HG03442 (cell line): ENCODE measurements around the gene DNM3.
A peak's percentile ranks its signal among the peaks of the same experiment; 100 is the strongest.

Experiments used
- ATAC-seq: cut with Tn5 transposase; IDR thresholded peaks from one replicate; pipeline ENCODE4 v1.9.1; 2021; ENCODE audit warnings: mild to moderate bottlenecking, moderate library complexity; ENCODE audit not compliant: unreplicated experiment

The DNM3 gene

DNA sequence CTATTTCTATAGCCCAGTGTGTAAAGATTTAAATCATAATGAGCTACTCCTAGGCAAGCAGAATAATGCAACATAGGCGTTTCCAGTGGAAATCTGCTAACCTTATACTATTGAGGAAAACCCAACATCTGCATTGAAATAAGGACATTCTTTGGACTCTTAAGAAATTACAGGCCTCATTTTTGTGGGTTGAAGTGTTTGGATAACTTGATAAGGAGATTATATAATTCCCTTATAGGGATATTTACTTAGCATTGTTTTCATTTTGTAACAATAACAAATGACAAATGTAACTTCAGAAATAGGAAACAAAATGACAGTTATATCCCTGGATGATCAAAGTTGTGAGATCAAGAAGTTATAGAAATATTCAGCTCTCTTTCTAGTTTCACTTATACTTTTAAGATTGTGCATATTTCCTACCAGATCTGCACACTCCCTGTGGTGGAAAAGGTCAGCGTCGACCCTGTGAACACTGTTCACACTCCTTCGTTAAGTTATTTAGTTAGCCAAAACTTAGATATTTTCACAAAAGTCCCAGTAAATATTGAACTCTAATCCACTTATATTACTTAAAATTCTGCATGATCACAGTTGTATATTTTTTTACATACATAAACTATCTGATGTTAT lies 294.8 kb downstream of the DNM3 start:
- no peak for ATAC-seq

GRCh38 chr1:172136925-172137324 lies 295.6 kb downstream of the DNM3 start:
- ATAC-seq, result no peak

DNA sequence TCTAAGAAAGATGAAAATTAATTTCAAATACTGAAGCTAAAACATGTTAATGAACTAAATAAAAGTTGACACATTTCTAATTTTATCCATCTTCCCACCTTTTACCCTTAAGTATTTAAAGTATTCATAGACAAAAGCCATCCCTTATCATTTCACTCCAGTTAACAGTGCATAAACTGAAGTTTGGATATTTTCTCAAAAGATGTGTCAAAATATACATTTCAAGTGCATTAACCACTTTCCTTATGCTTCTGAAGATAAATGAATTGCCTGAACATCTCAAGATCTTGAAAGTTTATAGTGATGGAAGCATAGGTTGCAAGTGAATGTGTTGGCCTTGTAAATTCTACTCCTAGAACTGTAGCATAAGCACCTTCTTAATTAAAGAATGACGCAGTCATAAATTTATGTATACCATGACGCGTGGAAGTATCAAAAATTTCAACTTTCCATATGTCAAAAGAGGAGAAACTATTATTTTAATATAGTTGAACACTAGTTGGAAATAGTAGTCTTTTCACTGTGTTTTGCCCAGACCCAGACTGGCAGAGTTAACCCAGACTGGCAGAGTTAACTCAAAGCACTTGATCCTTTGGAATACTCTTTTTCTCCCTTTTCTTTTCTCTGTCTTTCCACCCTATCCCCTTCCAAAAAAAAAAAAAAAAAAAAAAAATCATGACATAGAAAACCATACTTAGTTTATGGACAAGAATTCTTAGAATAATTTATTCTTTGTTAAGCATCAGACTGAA lies 296.6 kb downstream of the DNM3 start:
- no peak for ATAC-seq

DNA sequence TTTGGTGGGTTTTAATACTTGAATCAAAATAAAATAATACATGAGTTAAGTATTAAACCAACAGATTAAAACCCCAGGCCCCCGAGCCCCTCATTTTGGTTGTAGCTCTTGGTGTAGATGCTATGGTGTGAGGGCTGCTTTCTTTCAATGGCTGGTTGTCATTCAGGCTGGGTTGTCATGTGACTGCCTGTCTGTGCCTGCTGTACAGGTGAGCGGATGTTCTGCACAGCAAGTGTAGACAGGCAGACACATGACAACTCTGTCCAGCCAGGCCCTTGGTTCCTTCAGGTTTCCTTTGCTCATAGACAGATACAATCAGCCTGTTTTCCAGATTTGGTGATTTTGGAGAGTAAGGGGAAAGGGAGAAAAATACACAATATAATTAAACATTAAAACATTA lies 297.3 kb downstream of the DNM3 start:
- no peak for ATAC-seq

- ATAC-seq, result no peak
These were observed 297.9 kb downstream of the DNM3 start for GRCh38 chr1:172139196-172139595.

DNA sequence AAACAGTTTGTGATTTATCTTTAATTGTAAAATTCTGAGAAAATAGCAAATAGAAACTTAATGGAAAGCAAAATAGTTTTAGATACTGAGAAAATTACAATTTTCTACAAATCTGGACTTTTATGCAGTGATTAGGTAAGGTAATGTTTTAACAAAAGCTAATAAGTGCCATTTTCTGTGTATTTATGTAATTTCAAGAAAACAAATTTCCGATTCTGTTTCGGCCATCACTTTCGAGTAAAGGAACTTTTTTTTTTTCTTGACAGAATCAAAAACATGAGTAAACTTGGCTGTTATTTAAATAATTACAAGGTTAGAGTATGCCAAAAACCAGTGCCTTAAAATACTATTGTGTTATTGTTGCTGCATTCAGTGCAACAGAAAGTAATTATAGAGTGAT lies 298.8 kb downstream of the DNM3 start:
- no peak for ATAC-seq

DNA sequence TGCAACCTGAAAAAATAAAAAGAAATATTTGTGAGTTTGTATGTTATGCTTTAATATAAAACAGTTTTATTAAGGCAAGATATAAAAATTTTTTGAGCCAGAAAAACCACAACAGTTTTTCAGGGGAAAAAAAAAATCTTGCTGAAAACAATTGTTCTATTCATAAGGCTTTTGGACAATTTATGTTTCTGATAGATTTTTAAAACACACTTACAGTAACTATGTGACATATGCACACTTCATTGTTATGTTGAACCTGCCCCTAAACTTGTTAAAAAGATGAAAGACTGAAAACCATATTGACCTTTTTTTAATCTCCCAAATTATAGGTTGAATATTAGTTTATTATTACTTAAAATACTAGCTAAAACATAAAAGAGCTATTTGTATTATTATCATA lies 299.3 kb downstream of the DNM3 start:
- no peak for ATAC-seq

- no peak for ATAC-seq
These were observed 300.1 kb downstream of the DNM3 start for GRCh38 chr1:172141341-172141881.

GRCh38 chr1:172142324-172142723 lies 301.0 kb downstream of the DNM3 start:
- no peak for ATAC-seq

- ATAC-seq, result no peak
These were observed 302.2 kb downstream of the DNM3 start for GRCh38 chr1:172143384-172144055.

- no peak for ATAC-seq
These were observed 303.3 kb downstream of the DNM3 start for GRCh38 chr1:172144445-172145061.

GRCh38 chr1:172145231-172145651 lies 303.9 kb downstream of the DNM3 start:
- no peak for ATAC-seq

GRCh38 chr1:172145656-172146055 lies 304.4 kb downstream of the DNM3 start:
- no peak for ATAC-seq

- no peak for ATAC-seq
These were observed 305.0 kb downstream of the DNM3 start for GRCh38 chr1:172146141-172146850.

- no peak for ATAC-seq
These were observed 306.2 kb downstream of the DNM3 start for GRCh38 chr1:172147541-172147940.

- ATAC-seq, result no peak
These were observed 306.9 kb downstream of the DNM3 start for GRCh38 chr1:172148213-172148612.

GRCh38 chr1:172148707-172149106 lies 307.4 kb downstream of the DNM3 start:
- no peak for ATAC-seq

GRCh38 chr1:172149346-172149745 lies 308.0 kb downstream of the DNM3 start:
- no peak for ATAC-seq

GRCh38 chr1:172154551-172154950 lies 313.3 kb downstream of the DNM3 start:
- peak; percentile 95 for ATAC-seq

- no peak for ATAC-seq
These were observed 314.5 kb downstream of the DNM3 start for GRCh38 chr1:172155766-172156165.

DNA sequence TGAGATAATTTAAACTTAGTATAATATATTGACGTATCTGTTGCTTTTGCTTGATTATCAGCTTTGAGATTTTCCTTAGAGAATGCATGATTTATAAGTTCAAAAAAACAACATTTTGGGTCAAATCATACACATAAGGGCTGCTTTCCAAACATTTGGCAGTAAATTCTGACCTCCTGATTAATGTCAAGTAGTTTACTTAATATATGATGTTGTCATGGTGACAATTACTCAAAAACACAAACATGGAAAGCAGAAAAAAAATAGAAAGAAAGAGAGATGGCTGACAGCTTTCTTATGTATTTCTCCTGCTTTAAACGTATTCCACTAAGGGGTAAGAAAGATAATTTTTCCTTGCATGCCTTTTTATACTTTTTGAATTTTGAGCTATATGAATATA lies 320.9 kb downstream of the DNM3 start:
- ATAC-seq, result no peak
